WTC11 (cell line): ENCODE data around the gene ASB2.

Source experiments
- NR1H2 ChIP-seq: sonication (generic); formaldehyde crosslinking; IDR thresholded peaks from 2 replicates; pipeline ENCODE4 v1.9.0; 2021; ENCODE audit warnings: mild to moderate bottlenecking, moderate library complexity, missing genetic modification reagents
- TP53 ChIP-seq: sonication (generic); formaldehyde crosslinking; IDR thresholded peaks from 2 replicates; pipeline ENCODE4 v1.8.1; 2023; ENCODE audit warnings: mild to moderate bottlenecking, missing genetic modification reagents
- TF ChIP-seq, protein P1 (sequence below): fragments of 200-600 bp; IDR thresholded peaks from 2 replicates; pipeline ENCODE4 v1.8.0; 2022; ENCODE audit warnings: antibody characterized with exemption
- TF ChIP-seq, protein P2 (sequence below): sonication (generic); formaldehyde crosslinking; IDR thresholded peaks from 2 replicates; pipeline ENCODE4 v1.8.0; 2022; ENCODE audit warnings: mild to moderate bottlenecking, missing genetic modification reagents

DNA sequence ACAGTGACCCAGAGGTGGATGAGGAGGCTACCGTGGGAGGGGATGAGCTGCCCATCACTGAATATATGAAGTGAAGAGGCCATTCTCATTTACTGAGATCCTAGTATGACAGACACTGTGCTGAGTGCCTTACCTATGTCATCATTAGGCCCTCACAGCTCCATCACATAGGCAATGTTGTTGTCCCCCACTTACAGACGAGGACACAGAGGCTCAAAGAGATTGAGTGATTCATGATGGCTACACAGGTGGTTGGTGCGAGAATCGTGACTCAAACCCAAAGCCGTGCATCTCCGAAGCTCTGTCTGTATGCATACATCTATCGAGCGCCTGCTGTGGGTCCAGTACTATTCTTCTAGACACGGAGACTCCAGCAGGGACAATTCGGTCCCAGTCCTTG, 14.8 kb upstream of the ASB2 start:
- TF ChIP-seq, protein P1, sequence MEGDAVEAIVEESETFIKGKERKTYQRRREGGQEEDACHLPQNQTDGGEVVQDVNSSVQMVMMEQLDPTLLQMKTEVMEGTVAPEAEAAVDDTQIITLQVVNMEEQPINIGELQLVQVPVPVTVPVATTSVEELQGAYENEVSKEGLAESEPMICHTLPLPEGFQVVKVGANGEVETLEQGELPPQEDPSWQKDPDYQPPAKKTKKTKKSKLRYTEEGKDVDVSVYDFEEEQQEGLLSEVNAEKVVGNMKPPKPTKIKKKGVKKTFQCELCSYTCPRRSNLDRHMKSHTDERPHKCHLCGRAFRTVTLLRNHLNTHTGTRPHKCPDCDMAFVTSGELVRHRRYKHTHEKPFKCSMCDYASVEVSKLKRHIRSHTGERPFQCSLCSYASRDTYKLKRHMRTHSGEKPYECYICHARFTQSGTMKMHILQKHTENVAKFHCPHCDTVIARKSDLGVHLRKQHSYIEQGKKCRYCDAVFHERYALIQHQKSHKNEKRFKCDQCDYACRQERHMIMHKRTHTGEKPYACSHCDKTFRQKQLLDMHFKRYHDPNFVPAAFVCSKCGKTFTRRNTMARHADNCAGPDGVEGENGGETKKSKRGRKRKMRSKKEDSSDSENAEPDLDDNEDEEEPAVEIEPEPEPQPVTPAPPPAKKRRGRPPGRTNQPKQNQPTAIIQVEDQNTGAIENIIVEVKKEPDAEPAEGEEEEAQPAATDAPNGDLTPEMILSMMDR = no peak
- TF ChIP-seq TP53 (CRISPR knock-in tag) = no peak
- no peak for TF ChIP-seq NR1H2 (CRISPR knock-in tag)
- TF ChIP-seq, protein P2, sequence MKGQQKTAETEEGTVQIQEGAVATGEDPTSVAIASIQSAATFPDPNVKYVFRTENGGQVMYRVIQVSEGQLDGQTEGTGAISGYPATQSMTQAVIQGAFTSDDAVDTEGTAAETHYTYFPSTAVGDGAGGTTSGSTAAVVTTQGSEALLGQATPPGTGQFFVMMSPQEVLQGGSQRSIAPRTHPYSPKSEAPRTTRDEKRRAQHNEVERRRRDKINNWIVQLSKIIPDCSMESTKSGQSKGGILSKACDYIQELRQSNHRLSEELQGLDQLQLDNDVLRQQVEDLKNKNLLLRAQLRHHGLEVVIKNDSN (CRISPR knock-in tag) = no peak
